HG02623 (cell line): ENCODE results near the gene ALMS1.
"Not testable (repeated sequence)": the region's sequence is repeated elsewhere in the genome, so short reads cannot be mapped to it uniquely, and the experiment has no call there.

Source experiments
- ATAC-seq: cut with Tn5 transposase; IDR thresholded peaks from one replicate; pipeline ENCODE4 v1.9.1; 2021; ENCODE audit warnings: moderate library complexity; ENCODE audit not compliant: unreplicated experiment

ALMS1 gene

GRCh38 chr2:73604589-73604988 lies 219.0 kb downstream of the ALMS1 start:
- ATAC-seq = not testable (repeated sequence)

DNA sequence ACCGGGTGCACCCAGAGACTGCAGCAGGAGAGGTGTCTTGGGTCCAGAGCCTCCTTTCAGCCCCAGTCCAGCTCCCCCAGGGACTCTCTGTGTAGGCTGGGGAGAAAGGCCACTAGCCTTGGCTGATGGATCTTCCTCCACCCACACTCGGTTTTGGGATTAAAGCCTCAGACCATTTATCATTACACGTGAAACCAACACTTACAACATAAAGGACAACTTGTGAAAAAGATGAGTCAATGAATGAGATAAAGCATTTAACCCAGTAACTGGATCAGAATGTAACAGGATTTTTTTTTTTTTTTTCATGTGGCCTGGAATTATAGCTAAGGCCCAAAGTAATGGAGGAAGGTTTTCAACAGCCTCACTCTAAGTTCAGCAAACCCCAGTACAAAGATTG lies 224.5 kb downstream of the ALMS1 start:
- no peak for ATAC-seq

DNA sequence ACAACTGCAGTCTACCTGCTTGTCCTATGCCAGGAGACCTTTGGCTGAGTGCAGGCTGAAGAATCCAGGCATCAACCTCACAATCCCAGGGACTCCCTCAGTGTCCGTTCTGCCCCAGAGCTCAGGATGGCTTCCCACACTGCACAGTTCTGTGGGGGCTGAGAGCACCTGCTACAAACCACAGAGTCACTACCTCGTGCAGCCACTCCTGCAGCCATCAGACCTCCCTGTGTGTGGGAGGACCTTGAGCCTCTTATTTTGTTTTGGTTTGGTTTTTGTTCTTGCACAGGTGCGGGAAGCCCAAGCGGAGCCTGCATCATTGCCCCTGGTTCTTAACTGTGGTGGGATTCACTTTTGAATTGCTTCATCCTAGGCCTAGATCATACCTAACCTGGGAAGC lies 225.6 kb downstream of the ALMS1 start:
- no peak for ATAC-seq

DNA sequence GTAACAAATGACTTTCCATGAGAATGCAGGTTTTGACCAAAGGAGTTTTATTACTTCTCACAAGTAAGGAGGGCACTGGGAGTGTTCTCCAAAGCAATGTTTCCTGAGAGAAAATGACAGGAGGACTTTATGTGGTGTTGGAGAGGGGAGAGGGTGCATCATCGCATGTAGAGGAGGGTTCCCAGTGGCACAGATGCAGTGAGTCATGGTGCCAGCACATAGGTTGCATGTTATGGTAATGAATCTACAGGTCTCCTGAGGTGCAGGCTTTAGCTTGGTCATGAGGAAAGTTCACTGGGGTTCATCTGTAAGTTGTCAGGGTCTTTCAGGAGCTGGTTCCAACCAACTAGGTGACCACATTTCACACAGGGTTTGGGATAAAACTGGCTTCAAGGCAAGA lies 226.2 kb downstream of the ALMS1 start:
- ATAC-seq = no peak

- ATAC-seq = no peak
Observed at GRCh38 chr2:73614105-73614504, 228.5 kb downstream of the ALMS1 start.

DNA sequence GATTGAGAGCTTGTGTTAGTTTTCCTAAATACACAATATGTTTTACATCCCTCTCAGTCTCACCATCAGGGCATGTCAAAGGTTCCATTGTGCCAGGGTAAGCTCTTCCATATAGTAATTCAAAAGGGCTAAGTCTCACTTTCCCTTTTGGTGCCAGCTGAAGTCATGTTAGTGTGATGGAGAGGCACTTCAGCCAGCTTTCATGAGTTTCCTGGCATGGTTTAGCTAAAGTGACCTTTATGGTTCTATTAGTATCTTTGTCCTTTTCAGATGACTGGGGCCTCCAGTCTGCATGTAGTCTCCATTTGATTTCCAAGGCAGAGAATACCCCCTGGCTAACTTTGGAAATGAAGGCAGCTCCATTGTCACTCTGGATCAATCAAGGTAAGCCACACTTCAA lies 229.4 kb downstream of the ALMS1 start:
- no peak for ATAC-seq

- ATAC-seq = not testable (repeated sequence)
Observed at GRCh38 chr2:73619925-73620324, 234.3 kb downstream of the ALMS1 start.

DNA sequence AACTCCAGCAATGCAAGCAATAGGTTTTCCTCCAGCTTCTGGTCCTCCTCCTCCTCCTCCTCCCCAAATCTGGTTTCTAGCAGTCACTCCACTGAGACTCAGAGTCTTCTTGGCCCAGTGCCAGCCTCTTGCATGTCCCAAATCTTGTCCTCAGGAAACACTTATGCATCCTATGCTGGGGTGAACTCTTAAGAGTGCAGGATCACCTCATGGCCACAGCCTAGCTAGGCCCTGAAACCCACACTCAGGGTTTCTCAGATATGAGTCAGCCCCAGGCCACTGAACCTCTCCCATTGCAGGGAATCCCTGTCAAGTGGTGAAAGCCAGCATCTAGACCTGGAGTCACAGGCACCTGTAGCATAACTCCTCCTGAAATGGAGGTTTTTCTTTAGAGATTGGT lies 238.4 kb downstream of the ALMS1 start:
- not testable (repeated sequence) for ATAC-seq

- not testable (repeated sequence) for ATAC-seq
Observed at GRCh38 chr2:73624625-73625024, 239.0 kb downstream of the ALMS1 start.

DNA sequence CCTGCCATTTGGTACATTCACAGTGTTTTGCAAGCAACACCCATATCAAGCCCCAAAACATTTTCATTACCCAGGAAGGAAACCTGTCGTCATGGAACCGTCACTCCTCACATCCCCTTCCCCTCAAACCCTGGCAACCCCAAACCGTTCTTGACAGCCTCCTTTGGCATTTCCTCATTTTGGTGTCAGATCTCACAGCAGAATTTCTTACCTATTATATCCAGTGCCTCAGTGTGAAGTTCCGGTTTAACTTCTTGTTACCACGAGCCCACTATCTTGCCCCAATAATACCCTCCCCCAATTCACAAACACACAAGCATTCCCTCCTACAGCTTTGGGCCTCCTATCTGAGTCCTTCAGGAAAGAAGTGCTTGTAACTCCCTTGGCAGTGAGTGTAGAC lies 240.6 kb downstream of the ALMS1 start:
- ATAC-seq = not testable (repeated sequence)

- peak; percentile 38 for ATAC-seq
Observed at GRCh38 chr2:73628493-73628892, 242.9 kb downstream of the ALMS1 start.

- peak; percentile 57 for ATAC-seq
Observed at GRCh38 chr2:73630662-73631266, 245.1 kb downstream of the ALMS1 start.

- not testable (repeated sequence) for ATAC-seq
Observed at GRCh38 chr2:73636977-73637376, 251.3 kb downstream of the ALMS1 start.

DNA sequence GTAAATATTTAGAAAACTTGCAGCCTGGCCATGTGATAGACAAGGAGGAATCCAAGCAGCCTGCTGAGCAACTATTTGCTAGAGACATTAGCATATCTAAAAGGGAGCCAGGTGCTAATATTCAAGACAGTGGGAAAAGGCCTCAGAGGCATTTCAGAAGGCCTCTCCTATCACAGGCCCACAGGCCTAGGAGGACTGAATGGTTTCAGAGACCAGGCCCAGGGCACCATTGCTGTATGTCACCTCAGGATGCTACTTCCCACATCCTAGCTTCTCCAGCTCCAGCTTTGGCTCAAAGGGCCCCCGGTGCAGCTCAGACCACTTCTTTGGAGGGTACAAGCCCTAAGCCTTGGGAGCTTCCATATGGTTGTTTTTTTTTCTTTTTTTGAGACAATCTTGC lies 252.8 kb downstream of the ALMS1 start:
- no peak for ATAC-seq

DNA sequence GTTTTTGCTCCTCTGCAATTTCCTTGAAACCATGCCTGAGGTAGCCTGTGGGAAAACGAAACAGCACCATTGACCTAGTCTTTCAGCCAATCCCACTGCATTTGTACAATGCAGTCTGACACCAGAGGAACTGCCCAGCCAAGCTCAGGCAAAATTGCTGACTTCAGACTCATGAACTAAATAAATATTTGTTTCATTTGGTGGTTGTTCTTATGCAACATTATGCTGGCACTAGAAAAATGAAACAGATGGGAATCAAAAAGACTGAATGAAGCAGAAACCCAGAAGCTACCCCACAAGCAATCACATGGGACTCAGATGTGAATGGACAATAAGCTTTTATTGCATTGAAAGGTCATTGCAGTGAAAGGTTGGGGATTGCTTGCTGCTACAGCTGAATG lies 254.9 kb downstream of the ALMS1 start:
- no peak for ATAC-seq

DNA sequence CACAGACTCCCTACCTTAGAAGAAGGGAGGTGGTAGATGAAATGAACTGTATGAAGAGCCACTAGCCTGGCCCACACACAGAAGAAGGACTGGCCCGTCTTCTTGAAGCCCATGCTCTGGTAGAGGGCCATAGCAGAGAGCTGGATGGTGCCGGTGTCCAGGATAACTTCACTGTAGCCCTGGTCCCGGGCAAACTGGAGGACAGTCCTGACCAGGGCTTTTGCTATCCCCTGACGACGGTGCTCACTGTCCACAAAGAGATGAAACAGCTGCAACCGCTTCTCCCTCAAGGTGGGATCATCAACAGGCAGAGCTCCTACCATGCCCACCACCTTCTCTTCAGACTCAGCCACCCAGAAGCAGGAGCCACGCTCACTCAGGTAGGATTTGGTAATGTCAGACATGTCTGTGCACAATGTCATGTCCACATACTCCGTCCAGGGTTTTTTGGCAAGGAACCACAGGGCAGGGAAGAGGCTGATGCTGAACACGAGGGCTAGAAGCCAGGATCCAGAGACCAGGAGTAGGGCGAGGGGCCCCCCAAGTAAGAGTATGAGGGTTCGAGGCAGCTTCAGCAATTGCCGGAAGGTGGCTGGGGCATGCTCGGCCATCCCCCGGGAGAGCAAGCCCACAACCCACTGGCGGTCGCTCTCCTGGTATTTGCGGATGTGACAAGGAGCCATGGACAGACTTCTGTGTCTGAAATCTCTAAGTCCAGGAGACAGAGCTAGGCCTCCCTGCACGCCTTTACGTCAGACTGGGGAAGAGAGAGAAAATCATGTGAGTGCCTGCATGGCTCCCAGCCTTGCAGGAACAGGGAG lies 255.5 kb downstream of the ALMS1 start:
- no peak for ATAC-seq

DNA sequence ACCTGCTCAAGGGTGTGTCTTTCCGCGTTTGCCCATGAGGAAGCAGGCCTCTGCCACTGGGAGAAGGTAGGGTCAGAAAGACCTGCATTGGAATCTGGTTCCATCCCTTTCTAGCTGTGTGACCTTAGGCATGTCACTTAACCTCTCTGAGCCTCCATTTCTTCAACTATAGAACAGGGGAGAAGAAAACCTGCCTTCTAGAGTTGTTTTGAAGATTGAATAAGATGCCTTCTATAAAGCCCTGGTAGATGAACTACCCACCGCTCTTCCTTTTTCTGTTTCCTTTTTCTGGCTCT lies 256.1 kb downstream of the ALMS1 start:
- ATAC-seq = no peak

DNA sequence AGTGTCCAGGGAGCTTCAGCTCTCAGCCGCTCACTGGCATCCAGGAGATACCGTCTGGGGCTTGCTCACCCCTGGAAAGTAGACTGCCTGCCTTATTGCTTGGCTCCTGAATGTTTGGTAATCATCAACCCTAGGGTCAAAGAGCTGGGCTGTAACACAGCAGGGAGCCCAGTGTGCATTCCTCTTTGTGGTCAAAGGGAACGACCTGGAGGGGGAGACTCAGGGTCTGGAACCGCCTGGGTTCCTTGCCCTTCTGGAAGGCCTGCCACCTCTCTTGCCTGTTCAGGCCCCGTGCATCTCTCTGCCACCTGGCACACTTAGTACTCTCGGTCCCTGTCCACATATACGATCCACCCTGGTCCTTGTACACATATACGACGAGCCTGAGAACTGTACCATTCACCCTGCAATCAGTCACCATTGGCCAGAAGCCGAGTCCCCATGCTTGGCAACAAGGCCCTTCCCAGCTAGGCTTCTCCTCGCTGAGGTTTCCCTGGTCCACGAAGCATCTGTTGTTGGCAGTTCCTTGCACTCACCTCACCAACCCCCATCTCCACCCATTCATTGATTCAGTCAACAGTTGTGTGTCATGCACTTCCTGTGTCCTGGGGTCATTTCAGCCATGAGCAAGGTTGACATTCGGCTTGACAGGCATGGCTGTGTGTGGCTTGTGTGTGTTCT lies 256.8 kb downstream of the ALMS1 start, which contains the start of gene NAT8:
Gene NAT8 (minus strand): TSS at position 85 of the 681 bp plus-strand sequence. CDS start 794 bp downstream, outside the sequence.
- no peak for ATAC-seq

- ATAC-seq = not testable (repeated sequence)
Observed at GRCh38 chr2:73647690-73648089, 262.1 kb downstream of the ALMS1 start.

DNA sequence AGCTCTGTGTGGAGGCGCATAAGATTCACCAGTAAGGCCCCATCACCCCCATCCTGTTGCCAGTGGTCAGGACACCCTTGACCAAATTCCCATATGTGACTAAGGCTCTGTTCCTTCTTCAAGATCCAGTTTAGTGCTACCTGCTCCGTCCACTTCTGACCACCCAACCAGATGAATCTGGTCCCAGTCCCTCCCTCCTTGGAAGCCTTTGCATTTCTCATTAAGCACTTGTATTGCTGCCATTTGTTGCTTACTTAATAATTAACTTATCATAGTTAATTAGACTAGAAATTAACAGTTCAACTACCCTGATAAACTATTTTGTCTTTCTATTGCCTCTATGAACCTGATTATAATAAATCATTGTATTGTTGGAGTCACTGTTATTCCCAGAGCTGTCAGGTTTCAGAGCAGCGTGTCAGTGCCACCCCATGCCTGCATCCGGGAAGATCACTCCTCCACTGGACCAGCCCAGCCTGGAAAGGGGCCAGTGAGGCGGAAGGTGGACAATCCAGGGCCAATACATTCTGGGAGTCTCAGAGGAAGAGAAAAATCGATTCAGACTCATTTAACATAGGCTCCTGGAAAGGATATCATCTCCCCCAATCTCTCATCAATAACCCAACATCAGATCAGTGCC lies 266.1 kb downstream of the ALMS1 start:
- ATAC-seq = no peak

GRCh38 chr2:73652348-73652747 lies 266.7 kb downstream of the ALMS1 start:
- ATAC-seq = no peak

DNA sequence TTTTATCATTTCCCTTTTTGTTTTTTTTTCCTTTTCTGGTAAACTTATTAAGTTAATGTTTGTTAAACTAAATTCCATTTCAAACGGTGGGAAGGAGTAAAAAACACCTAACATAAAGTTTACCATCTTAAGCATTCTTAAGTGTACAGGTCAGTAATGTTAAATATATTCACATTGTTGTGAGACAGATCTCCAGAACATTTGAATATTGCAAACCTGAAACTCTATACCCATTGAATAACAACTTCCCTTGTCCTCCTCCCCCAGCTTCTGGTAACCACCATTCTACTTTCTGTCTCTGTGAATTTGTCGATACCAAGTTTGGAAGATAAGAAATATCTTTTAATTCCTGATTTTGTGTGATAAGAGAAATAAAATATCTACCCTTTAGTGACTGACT lies 268.5 kb downstream of the ALMS1 start:
- no peak for ATAC-seq
